Measurements from ENCODE around the gene SCYGR2.

The SCYGR2 gene

GRCh38 chr2:227613272-227613660 is 14.6 kb downstream of the SCYGR2 start:
- DNase-seq: no peak

GRCh38 chr2:227614246-227614645 is 15.6 kb downstream of the SCYGR2 start:
- DNase-seq: no peak

DNA sequence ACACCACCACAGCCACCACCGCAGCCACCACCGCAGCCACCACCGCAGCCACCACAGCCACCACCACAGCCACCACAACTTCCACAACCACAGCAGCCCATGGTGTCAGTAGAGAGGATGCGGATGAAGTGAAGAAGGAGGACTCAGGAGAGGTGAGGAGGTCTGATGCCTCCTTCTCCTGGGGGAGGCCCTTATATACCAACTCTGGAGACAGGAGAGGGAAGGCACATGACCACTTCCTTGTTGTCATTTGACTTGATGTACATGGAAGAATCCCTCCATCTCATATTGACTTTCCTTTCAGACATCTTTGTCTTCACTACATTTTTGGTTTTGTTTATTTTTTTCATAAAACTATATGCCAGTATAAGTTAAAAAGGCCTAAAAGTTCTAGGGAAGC is 16.0 kb downstream of the SCYGR2 start, which contains the start of gene SCYGR3:
SCYGR3 (minus strand) TSS at position 101 of the 400 bp plus-strand sequence; CDS start at position 101, 0 bp downstream.
- no peak for DNase-seq

DNA sequence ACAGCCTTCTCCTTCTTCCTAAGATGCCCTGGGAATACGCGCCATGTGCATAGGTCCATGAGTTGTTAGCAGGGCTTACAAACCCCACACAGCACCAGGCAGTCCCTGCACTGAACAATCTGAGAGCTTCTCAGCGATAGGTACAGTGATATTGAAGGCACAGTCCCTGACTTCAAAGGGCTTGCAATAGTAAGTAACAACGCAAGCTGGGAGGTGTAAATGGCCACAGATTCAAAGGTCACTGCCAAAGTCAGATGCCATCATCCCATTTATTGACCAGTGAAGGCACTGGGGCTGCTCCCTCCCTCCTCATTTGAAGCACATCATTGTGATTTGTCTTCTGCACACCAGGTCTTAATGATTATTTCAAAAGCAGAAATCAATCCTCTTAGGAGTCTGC is 16.5 kb downstream of the SCYGR2 start:
- DNase-seq: no peak

DNA sequence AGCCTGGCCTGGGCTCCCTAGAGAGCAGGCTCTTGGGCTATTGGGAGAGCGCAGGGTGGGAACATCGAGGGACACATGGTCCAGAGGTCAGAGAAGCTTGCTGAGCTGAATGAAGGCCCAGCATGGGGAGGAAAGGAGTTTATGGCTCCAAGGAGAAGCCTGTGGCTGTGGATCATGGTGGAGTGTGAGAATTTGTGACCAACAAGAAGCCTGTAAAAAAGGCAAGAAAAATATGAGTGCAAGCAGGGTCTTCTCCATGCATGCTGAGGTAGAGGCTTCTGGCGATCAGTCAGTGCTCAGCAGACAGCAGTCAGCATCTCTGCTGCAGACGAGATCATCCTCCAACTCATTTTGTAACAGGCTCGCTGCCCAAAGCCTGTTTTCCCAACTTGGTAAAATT is 17.2 kb downstream of the SCYGR2 start:
- DNase-seq: no peak

DNA sequence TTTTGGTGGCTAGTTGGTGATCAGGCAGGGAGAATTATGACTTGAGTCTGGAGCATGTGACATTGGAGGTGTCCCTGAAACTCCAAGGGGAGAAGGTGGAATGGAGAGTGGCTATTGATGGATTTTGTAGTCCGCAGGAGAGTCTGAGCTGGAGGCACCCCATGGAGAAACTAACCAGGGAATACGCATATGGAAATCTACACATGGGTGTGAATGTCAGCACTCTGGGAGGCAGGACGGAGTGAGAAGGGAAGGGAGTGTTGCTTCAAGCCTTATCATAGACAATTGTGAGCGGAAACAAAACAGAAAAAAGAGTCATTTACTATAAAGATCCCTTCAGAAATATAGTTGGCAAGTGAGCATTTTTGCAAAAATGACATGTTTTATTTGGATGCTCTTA is 17.9 kb downstream of the SCYGR2 start:
- DNase-seq: no peak

GRCh38 chr2:227617316-227618230 is 18.9 kb downstream of the SCYGR2 start, which contains the start of gene SCYGR4:
Gene SCYGR4 (plus strand): TSS chr2:227617498. CDS start chr2:227617498, 0 bp downstream.
- no peak for DNase-seq

DNA sequence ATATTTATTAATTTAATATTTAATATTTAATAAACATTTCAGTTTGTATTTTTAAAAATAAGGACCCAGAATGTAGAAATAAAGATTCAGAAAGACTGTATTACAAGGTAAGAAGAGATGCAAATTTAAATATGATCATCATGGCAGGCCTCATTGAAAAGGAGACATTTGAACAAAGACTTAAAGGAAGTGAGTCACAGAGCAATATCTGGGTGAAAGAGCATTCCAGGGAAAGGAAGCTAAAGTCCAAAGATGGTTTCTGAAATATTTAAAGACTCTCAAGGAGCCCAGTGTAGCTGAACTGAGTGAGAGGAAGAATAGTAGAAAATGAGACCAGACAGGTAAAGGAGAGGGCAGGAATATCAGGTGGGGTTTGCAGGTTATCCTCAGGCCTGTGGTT is 24.5 kb downstream of the SCYGR2 start:
- DNase-seq: no peak

- DNase-seq: no peak
Measured at GRCh38 chr2:227625420-227625819, 26.7 kb downstream of the SCYGR2 start.

DNA sequence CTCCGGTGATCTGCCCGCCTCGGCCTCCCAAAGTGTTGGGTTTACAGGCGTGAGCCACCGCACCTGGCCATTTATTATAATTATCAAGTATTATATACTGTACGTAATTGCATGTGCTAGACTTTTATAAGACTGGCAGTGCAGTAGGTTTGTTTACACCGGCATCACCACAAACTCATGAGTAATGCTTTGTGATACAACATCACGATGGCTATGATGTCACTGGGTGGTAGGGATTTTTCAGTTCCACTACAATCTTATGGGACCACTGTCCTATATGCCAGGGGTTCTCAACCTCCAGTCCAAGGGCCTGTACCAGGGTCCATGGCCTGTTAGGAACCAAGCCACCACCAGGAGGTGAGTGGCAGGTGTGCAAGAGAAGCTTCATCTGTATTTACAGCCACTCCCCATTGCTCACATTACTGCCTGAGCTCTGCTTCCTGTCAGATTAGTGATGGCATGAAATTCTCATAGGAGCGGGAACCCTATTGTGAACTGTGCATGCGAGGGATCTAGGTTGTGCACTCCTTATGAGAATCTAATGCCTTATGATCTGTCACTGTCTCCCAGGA is 28.0 kb downstream of the SCYGR2 start:
- DNase-seq: no peak

GRCh38 chr2:227627769-227628168 is 29.1 kb downstream of the SCYGR2 start:
- DNase-seq: no peak

GRCh38 chr2:227629435-227629834 is 30.7 kb downstream of the SCYGR2 start:
- DNase-seq: no peak

DNA sequence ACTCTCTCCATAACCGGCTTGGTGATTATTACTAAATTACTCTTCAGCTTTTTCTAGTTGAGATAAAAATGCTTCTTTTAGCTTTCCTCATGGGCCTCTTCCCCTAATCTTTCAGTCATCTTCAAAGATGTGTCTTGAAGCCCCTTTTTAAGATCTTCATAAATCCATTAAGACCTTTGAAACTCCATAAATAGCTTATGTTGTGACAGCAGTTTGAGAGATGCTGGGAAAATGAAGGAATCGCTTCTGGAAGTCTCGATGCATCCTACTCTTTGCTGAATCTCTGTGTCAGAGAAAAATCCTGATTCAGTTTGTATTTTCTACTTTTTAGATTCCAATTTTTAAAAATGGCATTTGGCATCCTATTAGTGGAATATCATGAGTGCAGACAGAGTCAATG is 31.6 kb downstream of the SCYGR2 start:
- no peak for DNase-seq

DNA sequence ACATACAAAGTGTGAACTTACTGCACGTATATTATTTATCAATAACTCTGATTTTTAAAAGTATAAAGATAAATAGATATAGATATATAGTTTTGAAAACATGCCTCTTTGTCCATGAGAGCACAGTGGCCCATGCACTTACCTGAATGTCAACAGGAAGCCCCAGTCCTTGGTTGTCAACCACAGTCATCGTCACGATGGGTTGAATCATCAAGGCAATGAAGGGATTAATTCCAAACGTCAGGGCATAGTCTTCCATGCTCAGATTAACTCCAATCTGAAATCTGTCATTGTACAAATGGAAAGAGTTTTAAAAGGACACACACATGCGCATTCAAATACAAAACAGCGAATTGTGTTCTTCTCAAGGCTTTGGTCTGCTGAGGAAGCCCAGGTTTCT is 34.1 kb downstream of the SCYGR2 start:
- no peak for DNase-seq

DNA sequence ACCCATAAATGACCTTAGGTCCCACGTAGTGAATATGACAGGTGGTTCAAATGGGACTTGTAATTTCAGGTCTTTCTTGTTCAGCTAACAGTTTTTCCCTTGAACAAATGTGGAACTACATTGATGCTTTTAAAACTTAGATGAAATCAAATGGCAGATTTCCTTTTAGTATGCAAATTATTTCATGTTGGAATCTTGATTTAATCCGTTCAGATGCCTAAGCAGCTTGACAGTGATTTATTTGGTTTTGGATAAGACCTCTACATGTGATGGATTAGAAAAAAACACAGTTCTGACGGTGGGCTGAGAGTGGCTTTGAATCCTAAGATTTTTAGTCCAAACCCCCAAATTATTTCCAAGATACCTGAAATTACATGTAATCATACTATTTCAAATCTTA is 35.5 kb downstream of the SCYGR2 start:
- no peak for DNase-seq

DNA sequence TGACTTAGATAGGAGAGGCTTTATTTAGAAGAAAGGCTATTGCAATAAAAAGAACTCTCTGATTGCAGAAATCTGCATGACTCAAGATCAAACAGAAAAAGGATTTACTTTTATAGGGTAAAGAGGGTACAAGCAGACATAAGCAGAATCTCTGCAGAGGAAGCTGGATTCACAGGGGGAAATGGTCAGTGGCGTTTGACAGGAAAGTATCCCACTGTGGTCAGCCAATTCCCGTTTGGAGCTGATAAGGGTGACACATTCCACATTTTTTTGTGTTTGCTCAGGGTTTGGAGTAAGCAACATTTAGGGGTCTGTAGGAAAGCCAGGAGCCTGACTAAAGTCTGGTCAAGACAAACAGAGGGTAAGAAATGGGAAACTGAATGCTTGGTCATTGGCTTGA is 44.0 kb downstream of the SCYGR2 start:
- DNase-seq: no peak

DNA sequence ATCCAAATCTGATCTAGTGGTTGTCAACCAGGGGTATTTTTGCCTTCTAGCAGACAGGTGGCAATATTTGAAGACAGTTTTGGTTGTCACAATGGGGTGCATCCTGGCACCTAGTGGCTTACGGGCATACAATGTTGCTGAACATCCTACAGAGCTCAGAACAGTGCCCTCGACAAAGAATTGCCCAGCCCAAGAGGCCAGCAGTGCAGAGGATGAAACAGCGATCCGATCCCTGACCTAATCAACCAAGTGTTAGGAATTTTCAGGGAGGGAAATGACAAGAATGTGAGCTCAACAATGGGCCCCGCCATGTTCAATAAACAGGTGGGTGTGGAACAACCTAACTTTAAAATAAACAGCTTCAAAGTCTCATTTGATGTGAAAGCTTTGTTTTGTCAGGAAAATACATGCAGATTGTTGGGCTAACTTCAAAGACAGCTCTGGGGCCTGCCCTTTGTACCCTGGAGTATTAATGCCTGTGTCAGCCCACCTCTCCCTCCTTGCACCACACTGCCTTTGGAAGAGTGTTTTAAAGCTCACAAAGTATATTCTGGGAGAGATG is 45.4 kb downstream of the SCYGR2 start:
- no peak for DNase-seq

Data from cortex of kidney (tissue), 1 donor.